PC-9 (cell line): ENCODE data around the gene SLC6A17. TPM values are rescaled to one million over a fixed set of nuclear protein-coding genes. Genes with fewer than 3 reads are reported as not detected.

ENCODE experiments used
- BruUV-seq: library from RNA; stranded (reverse); fragments of 400-500 nt; replicated peaks from 2 replicates; lab custom pipeline; 2021; lab: Mats Ljungman, UMichigan
- CTCF ChIA-PET: fragments of 300-600 bp; sonication (Branson Sonifier 250); formaldehyde crosslinking; loops from one replicate; lab custom pipeline; 2022; ENCODE audit warnings: antibody characterized with exemption; lab: Charles Lee
- POLR2A ChIA-PET: fragments of 300-600 bp; sonication (Branson Sonifier 250); formaldehyde crosslinking; loops from one replicate; lab custom pipeline; 2022; ENCODE audit warnings: antibody characterized with exemption; ENCODE audit not compliant: unreplicated experiment; lab: Charles Lee
- DNase-seq, 2 experiments: peaks; one replicate each; pipeline versions ENCODE4 v3.0.0 to v3.0.0-alpha.2; 2015 to 2022; ENCODE audit warnings: mixed read lengths in 1 of 2
- H2AFZ ChIP-seq: fragments of 200-600 bp; sonication (generic); 2 replicates; pipeline ENCODE4 v1.8.1; 2017; ENCODE audit warnings: antibody characterized with exemption
- H3F3A ChIP-seq: fragments of 200-600 bp; sonication (generic); 2 replicates; pipeline ENCODE4 v1.8.1; 2017; ENCODE audit warnings: antibody characterized with exemption, mild to moderate bottlenecking, low read depth; ENCODE audit not compliant: insufficient read depth
- H3K27ac ChIP-seq: fragments of 200-600 bp; sonication (generic); 2 replicates; pipeline ENCODE4 v1.6.1; 2016; ENCODE audit warnings: mixed run types
- H3K27me3 ChIP-seq: fragments of 200-600 bp; sonication (generic); 2 replicates; pipeline ENCODE4 v1.6.1; 2016; ENCODE audit warnings: low read depth, mixed run types; ENCODE audit not compliant: insufficient read depth
- H3K36me3 ChIP-seq: fragments of 200-600 bp; sonication (generic); 2 replicates; pipeline ENCODE4 v1.6.1; 2016; ENCODE audit warnings: low read depth, mixed run types
- H3K4me1 ChIP-seq: fragments of 200-600 bp; sonication (generic); replicated peaks from 2 replicates; pipeline ENCODE4 v1.6.1; 2016; ENCODE audit warnings: mixed run types; ENCODE audit not compliant: insufficient read depth
- H3K4me2 ChIP-seq: fragments of 200-600 bp; sonication (generic); 2 replicates; pipeline ENCODE4 v1.6.1; 2017; ENCODE audit warnings: mixed run types
- H3K4me3 ChIP-seq: fragments of 200-600 bp; sonication (generic); 2 replicates; pipeline ENCODE4 v1.6.1; 2016; ENCODE audit warnings: mixed run types
- H3K79me2 ChIP-seq: fragments of 200-600 bp; sonication (generic); 2 replicates; pipeline ENCODE4 v1.6.1; 2017; ENCODE audit warnings: low read depth, mixed run types
- H3K9me2 ChIP-seq: fragments of 200-600 bp; sonication (generic); 2 replicates; pipeline ENCODE4 v1.8.1; 2017; ENCODE audit warnings: mild to moderate bottlenecking; ENCODE audit not compliant: insufficient read depth
- H3K9me3 ChIP-seq: fragments of 200-600 bp; sonication (generic); 2 replicates; pipeline ENCODE4 v1.8.1; 2016; ENCODE audit warnings: low read depth; ENCODE audit not compliant: insufficient read depth
- H4K20me1 ChIP-seq: fragments of 200-600 bp; sonication (generic); 2 replicates; pipeline ENCODE4 v1.8.1; 2017; ENCODE audit not compliant: insufficient read depth
- CTCF ChIP-seq: fragments of 200-600 bp; sonication (generic); conservative IDR thresholded peaks from 2 replicates; pipeline ENCODE4 v1.6.1; 2017; ENCODE audit warnings: mixed run types, antibody characterized with exemption, mild to moderate bottlenecking, moderate library complexity
- EZH2 ChIP-seq: fragments of 200-600 bp; sonication (generic); IDR thresholded peaks from 2 replicates; pipeline ENCODE4 v1.8.0; 2017; ENCODE audit warnings: antibody characterized with exemption, low read depth
- intact Hi-C: fragments of 100-400 bp; cut with micrococcal nuclease; formaldehyde crosslinking; loops from one replicate; pipeline ENCODE4 v1.10.0; 2022; ENCODE audit not compliant: unreplicated experiment
- total RNA-seq: library from RNA; stranded (reverse); gene quantifications from 2 replicates; pipeline ENCODE4 v1.2.3, GENCODE V29; 2021

The SLC6A17 gene
- total RNA-seq, 1 experiment from 2014 or later = 4.5 TPM

DNA sequence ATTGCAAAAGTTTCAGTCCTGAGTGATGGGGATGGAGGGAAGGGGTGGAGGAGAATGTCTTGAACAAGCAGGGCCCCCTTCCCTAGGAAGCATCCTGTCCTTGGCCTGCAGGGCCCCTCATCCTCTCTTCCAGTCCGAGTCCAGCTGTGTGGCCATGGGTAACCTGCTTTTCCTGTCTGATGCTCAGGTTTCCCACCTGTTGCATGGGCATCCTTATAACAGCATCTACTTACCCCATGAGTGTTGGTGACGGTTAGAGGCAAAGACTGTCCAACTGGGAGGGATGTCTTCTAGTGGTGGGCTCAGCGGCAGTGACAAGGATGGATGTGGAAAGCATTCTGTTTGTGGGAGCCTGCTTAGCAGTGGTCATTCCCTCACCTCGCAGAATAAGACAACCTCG lies 36.1 kb upstream of the SLC6A17 start:
- no peaks in the 10 kb centered on the region for H3K9me3 ChIP-seq
- H3K27ac ChIP-seq = peak overlapping the region; percentile 54
- no peaks in the 10 kb centered on the region for H3K36me3 ChIP-seq
- H3K4me3 ChIP-seq = no peak overlapping the region
- H3K4me1 ChIP-seq = peaks cover 95% of the 10 kb centered on the region
- H3K27me3 ChIP-seq = no peaks in the 10 kb centered on the region
- H3K79me2 ChIP-seq = no peaks in the 10 kb centered on the region
- DNase-seq = no peak
- no peak overlapping the region for H2AFZ ChIP-seq
- H3K4me2 ChIP-seq = peak overlapping the region; percentile 68
- ChIA-PET POLR2A (interaction anchor here (0.6 kb wide), 1 partner anchor 642 kb away, joined by 5 read pairs; no protein-coding TSS in a partner anchor), CTCF (interaction anchor here (1.0 kb wide), 1 partner anchor 26 kb away, joined by 4 read pairs; no protein-coding TSS in a partner anchor)
- no peaks in the 10 kb centered on the region for H3K9me2 ChIP-seq
- no peaks in the 10 kb centered on the region for H4K20me1 ChIP-seq
- intact Hi-C loops = no loop called here
- H3F3A ChIP-seq = peaks cover 57% of the 10 kb centered on the region
- no TSS peak for BruUV-seq
- no peak for TF ChIP-seq CTCF
- no peak for TF ChIP-seq EZH2

GRCh38 chr1:110114784-110115183 lies 35.5 kb upstream of the SLC6A17 start:
- no peaks in the 10 kb centered on the region for H3K36me3 ChIP-seq
- H3K79me2 ChIP-seq = no peaks in the 10 kb centered on the region
- H4K20me1 ChIP-seq = no peaks in the 10 kb centered on the region
- no peak overlapping the region for H3K4me3 ChIP-seq
- no peaks in the 10 kb centered on the region for H3K9me3 ChIP-seq
- H2AFZ ChIP-seq = no peak overlapping the region
- intact Hi-C loops = no loop called here
- TF ChIP-seq EZH2 (no peak), CTCF (no peak)
- BruUV-seq = no TSS peak
- H3K27me3 ChIP-seq = no peaks in the 10 kb centered on the region
- peak overlapping the region; percentile 28; the same call in 1 of the 2 replicates for H3K4me2 ChIP-seq
- CTCF ChIA-PET = interaction anchor here (0.6 to 0.7 kb wide), 2 partner anchors 14 to 566 kb away, joined by 4 to 5 read pairs; no protein-coding TSS in a partner anchor
- DNase-seq = no peak
- POLR2A ChIA-PET = no interaction called here
- H3F3A ChIP-seq = peaks cover 64% of the 10 kb centered on the region
- H3K9me2 ChIP-seq = no peaks in the 10 kb centered on the region
- H3K27ac ChIP-seq = no peak overlapping the region
- peaks cover 94% of the 10 kb centered on the region for H3K4me1 ChIP-seq

- H3K9me2 ChIP-seq = no peaks in the 10 kb centered on the region
- H3K4me2 ChIP-seq = peak overlapping the region; percentile 70
- no TSS peak for BruUV-seq
- H3K27ac ChIP-seq = peak overlapping the region; percentile 20; the same call in 1 of the 2 replicates
- peak overlapping the region; percentile 36; the same call in 1 of the 2 replicates for H3K4me3 ChIP-seq
- no peaks in the 10 kb centered on the region for H3K27me3 ChIP-seq
- CTCF ChIA-PET = interaction anchor here (0.8 kb wide), 1 partner anchor 59 kb away, joined by 3 read pairs; no protein-coding TSS in a partner anchor
- intact Hi-C loops = no loop called here
- no peak for TF ChIP-seq EZH2
- no peak for TF ChIP-seq CTCF
- DNase-seq = peak in 1 of 2 experiments; percentile 62
- H4K20me1 ChIP-seq = no peaks in the 10 kb centered on the region
- no peaks in the 10 kb centered on the region for H3K79me2 ChIP-seq
- H3F3A ChIP-seq = peaks cover 42% of the 10 kb centered on the region
- H3K4me1 ChIP-seq = peaks cover 61% of the 10 kb centered on the region
- H3K36me3 ChIP-seq = no peaks in the 10 kb centered on the region
- POLR2A ChIA-PET = interaction anchor here (0.5 kb wide), 1 partner anchor 21 kb away, joined by 3 read pairs; no protein-coding TSS in a partner anchor
- no peak overlapping the region for H2AFZ ChIP-seq
- H3K9me3 ChIP-seq = peaks cover 11% of the 10 kb centered on the region
Measured at GRCh38 chr1:110118636-110119396, 31.5 kb upstream of the SLC6A17 start.
